Astrocyte (in vitro differentiated cells and primary cell): ENCODE results near the gene PLEKHA6. TPM values are rescaled to one million over a fixed set of nuclear protein-coding genes. Genes with fewer than 3 reads are reported as not detected.
"Not testable (repeated sequence)": the region's sequence is repeated elsewhere in the genome, so short reads cannot be mapped to it uniquely, and the experiment has no call there.

Source experiments
- DNase-seq: peaks from one replicate; pipeline ENCODE4 v3.0.0-alpha.2; 2010; ENCODE audit warnings: low read depth
- FAIRE-seq: peaks from 2 replicates; lab custom pipeline; 2011; peaks lifted over from hg19 to GRCh38; lab: Jason Lieb, UNC
- H2AFZ ChIP-seq: 2 replicates; pipeline ENCODE4 v1.6.0; 2012; ENCODE audit warnings: low read depth, low read length, inconsistent platforms
- H3K27ac ChIP-seq: 2 replicates; pipeline ENCODE4 v1.5.1; 2011; ENCODE audit warnings: low read depth, low read length, inconsistent platforms
- H3K27me3 ChIP-seq: 2 replicates; pipeline ENCODE4 v1.6.0; 2011; ENCODE audit warnings: low read length, inconsistent platforms; ENCODE audit not compliant: insufficient read depth
- H3K36me3 ChIP-seq: 2 replicates; pipeline ENCODE4 v1.5.1; 2011; ENCODE audit warnings: low read length, inconsistent platforms; ENCODE audit not compliant: insufficient read depth
- H3K4me1 ChIP-seq: 2 replicates; pipeline ENCODE4 v1.5.1; 2011; ENCODE audit warnings: low read length, inconsistent platforms; ENCODE audit not compliant: insufficient read depth
- H3K4me2 ChIP-seq: 2 replicates; pipeline ENCODE4 v1.6.0; 2012; ENCODE audit warnings: low read length, inconsistent platforms
- H3K4me3 ChIP-seq: 2 replicates; pipeline ENCODE4 v1.5.1; 2011; ENCODE audit warnings: low read depth, mild to moderate bottlenecking, low read length, inconsistent platforms; ENCODE audit not compliant: insufficient read depth
- H3K79me2 ChIP-seq: 2 replicates; pipeline ENCODE4 v1.6.0; 2012; ENCODE audit warnings: mild to moderate bottlenecking, low read length, inconsistent platforms; ENCODE audit not compliant: insufficient read depth
- H3K9ac ChIP-seq: 2 replicates; pipeline ENCODE4 v1.6.0; 2012; ENCODE audit warnings: mild to moderate bottlenecking, low read length, inconsistent platforms
- H3K9me3 ChIP-seq: 2 replicates; pipeline ENCODE4 v1.5.1; 2012; ENCODE audit warnings: low read depth, mild to moderate bottlenecking, low read length, inconsistent platforms; ENCODE audit not compliant: insufficient read depth
- H4K20me1 ChIP-seq: 2 replicates; pipeline ENCODE4 v1.6.0; 2012; ENCODE audit warnings: low read length, inconsistent platforms; ENCODE audit not compliant: insufficient read depth
- H3K27ac Mint-ChIP-seq: one replicate; pipeline ENCODE4 v1.8.0; 2021; ENCODE audit warnings: mild to moderate bottlenecking, mixed read lengths; ENCODE audit not compliant: unreplicated experiment
- H3K27me3 Mint-ChIP-seq: one replicate; pipeline ENCODE4 v1.8.0; 2021; ENCODE audit warnings: low read depth, mixed read lengths; ENCODE audit not compliant: unreplicated experiment
- H3K36me3 Mint-ChIP-seq: one replicate; pipeline ENCODE4 v1.8.0; 2021; ENCODE audit warnings: low read depth, mixed read lengths; ENCODE audit not compliant: unreplicated experiment
- H3K4me1 Mint-ChIP-seq: one replicate; pipeline ENCODE4 v1.8.0; 2021; ENCODE audit warnings: low read depth, mixed read lengths; ENCODE audit not compliant: unreplicated experiment
- H3K4me3 Mint-ChIP-seq: one replicate; pipeline ENCODE4 v1.8.0; 2021; ENCODE audit warnings: mild to moderate bottlenecking, moderate library complexity, mixed read lengths; ENCODE audit not compliant: unreplicated experiment
- H3K9me3 Mint-ChIP-seq: one replicate; pipeline ENCODE4 v1.8.0; 2021; ENCODE audit warnings: mild to moderate bottlenecking, mixed read lengths; ENCODE audit not compliant: unreplicated experiment
- CTCF ChIP-seq: IDR thresholded peaks from 2 replicates; pipeline ENCODE4 v1.5.1; 2011; ENCODE audit warnings: low read depth, mild to moderate bottlenecking, inconsistent platforms, low read length, moderate library complexity; ENCODE audit not compliant: insufficient read depth
- EZH2 ChIP-seq: IDR thresholded peaks from 2 replicates; pipeline ENCODE4 v1.6.1; 2012; ENCODE audit warnings: mild to moderate bottlenecking, low read length, inconsistent platforms; ENCODE audit not compliant: insufficient read depth
- total RNA-seq: library from RNA; stranded (reverse); gene quantifications from 2 replicates; pipeline ENCODE4 v1.2.1, GENCODE V29; 2021

Gene PLEKHA6
- total RNA-seq, 1 donor from 2014 or later = 1.5 TPM

GRCh38 chr1:204313675-204314074, 46.1 kb downstream of the PLEKHA6 start:
- Histone ChIP-seq H3K9me3 (no peaks in the 10 kb centered on the region), H4K20me1 (no peaks in the 10 kb centered on the region), H2AFZ (no peak overlapping the region), H3K9ac (no peak overlapping the region), H3K79me2 (no peaks in the 10 kb centered on the region), H3K36me3 (no peaks in the 10 kb centered on the region), H3K4me3 (no peak overlapping the region), H3K27me3 (peaks cover 7% of the 10 kb centered on the region), H3K4me1 (no peaks in the 10 kb centered on the region), H3K27ac (no peak overlapping the region), H3K4me2 (no peak overlapping the region)
- Mint-ChIP-seq H3K4me1 (peaks cover 8% of the 10 kb centered on the region), H3K27me3 (peaks cover 28% of the 10 kb centered on the region), H3K9me3 (no peaks in the 10 kb centered on the region), H3K36me3 (no peaks in the 10 kb centered on the region), H3K27ac (no peak overlapping the region), H3K4me3 (no peak overlapping the region)
- no peak for DNase-seq
- TF ChIP-seq EZH2 = no peak
- no peak for TF ChIP-seq CTCF
- no peak for FAIRE-seq

- H3K27me3 Mint-ChIP-seq = peaks cover 51% of the 10 kb centered on the region
- not testable (repeated sequence) for H3K4me1 Mint-ChIP-seq, FAIRE-seq
These were observed 48.8 kb downstream of the PLEKHA6 start for GRCh38 chr1:204310970-204311369.

GRCh38 chr1:204308023-204308628, 51.6 kb downstream of the PLEKHA6 start:
- no peaks in the 10 kb centered on the region for H3K9me3 Mint-ChIP-seq
- Histone ChIP-seq H3K36me3 (no peaks in the 10 kb centered on the region), H3K4me1 (no peaks in the 10 kb centered on the region), H3K27ac (no peak overlapping the region), H2AFZ (no peak overlapping the region), H3K9ac (no peak overlapping the region), H3K4me2 (no peak overlapping the region), H4K20me1 (no peaks in the 10 kb centered on the region), H3K9me3 (no peaks in the 10 kb centered on the region), H3K79me2 (no peaks in the 10 kb centered on the region), H3K4me3 (no peak overlapping the region), H3K27me3 (peaks cover 29% of the 10 kb centered on the region)
- H3K27ac Mint-ChIP-seq = no peak overlapping the region
- H3K27me3 Mint-ChIP-seq = peaks cover 45% of the 10 kb centered on the region
- no peak for TF ChIP-seq CTCF
- no peak for TF ChIP-seq EZH2
- H3K4me3 Mint-ChIP-seq = no peak overlapping the region
- H3K4me1 Mint-ChIP-seq = peaks cover 12% of the 10 kb centered on the region
- no peak for DNase-seq
- no peak for FAIRE-seq
- H3K36me3 Mint-ChIP-seq = no peaks in the 10 kb centered on the region

More at GRCh38 chr1:204310970-204311369, 48.8 kb downstream of the PLEKHA6 start:
- not testable (repeated sequence) for H3K4me3 Mint-ChIP-seq, H3K36me3 ChIP-seq, H3K9ac ChIP-seq, H3K9me3 Mint-ChIP-seq, H3K27ac ChIP-seq, H2AFZ ChIP-seq, DNase-seq, H3K79me2 ChIP-seq, H4K20me1 ChIP-seq, H3K4me2 ChIP-seq, H3K4me1 ChIP-seq, H3K27ac Mint-ChIP-seq, H3K4me3 ChIP-seq, H3K9me3 ChIP-seq, H3K36me3 Mint-ChIP-seq
- peaks cover 25% of the 10 kb centered on the region for H3K27me3 ChIP-seq
